HG03439 (cell line): Measurements from ENCODE around the gene ORMDL2.

ENCODE experiments used
- ATAC-seq: cut with Tn5 transposase; IDR thresholded peaks from one replicate; pipeline ENCODE4 v1.9.1; 2021; ENCODE audit warnings: mild to moderate bottlenecking, moderate library complexity; ENCODE audit not compliant: unreplicated experiment

The ORMDL2 gene, protein sequence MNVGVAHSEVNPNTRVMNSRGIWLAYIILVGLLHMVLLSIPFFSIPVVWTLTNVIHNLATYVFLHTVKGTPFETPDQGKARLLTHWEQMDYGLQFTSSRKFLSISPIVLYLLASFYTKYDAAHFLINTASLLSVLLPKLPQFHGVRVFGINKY

DNA sequence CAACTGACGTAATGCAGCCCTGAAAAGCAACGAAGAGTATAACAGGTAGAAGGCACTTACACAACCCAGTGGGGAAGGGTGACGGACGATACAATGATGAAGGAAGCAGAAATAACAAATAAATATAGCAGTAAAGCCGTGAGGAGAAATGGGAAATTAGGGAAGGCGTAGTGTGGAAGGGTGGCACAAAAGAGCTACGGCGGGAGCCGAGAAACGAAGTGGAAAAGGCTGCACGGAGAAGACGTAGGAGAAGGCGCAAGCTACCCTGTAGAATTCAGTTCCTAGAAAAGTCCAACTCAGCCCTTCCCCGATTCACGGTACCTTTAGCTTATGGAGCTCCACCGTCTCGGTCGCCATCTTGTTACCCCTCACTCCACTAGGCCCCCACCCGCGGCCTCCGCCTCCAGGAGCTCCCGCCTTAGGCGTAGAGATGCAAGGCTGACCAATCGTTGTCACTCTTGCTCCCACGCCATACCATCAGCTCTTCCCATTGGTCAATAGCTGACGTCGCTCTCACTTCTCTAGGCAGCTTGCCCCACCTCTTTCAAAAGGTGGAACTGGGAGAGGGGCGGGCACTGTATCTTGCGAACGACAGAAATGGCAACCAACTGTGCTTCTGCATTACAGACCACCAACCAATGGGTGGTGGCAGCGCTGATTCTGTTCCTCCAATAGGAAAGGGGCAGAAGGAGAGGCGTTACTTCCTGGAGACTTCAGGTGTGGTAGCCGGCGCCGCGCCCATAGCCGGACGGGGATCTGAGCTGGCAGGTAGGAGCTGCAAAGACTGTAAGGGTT, at the start of gene ORMDL2, which contains the start of gene SARNP:
Gene ORMDL2 (plus strand): TSS at position 697 of the 795 bp plus-strand sequence. CDS start 959 bp downstream, outside the sequence.
Gene SARNP (minus strand): TSS at position 380 of the 795 bp plus-strand sequence. CDS start 23 bp downstream, at position 357.
- ATAC-seq = peak; percentile 97

DNA sequence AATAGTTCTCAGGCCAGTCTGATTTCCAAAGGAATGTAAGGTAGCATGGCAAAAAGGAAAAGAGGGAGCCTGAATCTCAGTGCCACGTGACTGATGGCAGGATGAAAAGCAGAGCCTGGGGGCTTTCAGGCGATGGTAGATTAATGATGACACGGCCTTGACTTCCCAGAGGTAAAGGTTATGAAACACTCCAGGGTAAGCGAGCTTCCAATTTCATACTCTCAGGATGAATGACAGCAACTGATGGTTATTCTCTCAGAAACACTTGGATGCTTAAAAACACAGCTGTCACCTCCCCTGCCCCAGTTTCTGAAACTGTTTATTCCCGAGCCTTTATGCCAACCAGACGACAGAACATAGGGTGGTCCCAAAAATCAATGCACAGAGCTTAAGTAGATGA, 46.1 kb upstream of the ORMDL2 start:
- no peak for ATAC-seq

DNA sequence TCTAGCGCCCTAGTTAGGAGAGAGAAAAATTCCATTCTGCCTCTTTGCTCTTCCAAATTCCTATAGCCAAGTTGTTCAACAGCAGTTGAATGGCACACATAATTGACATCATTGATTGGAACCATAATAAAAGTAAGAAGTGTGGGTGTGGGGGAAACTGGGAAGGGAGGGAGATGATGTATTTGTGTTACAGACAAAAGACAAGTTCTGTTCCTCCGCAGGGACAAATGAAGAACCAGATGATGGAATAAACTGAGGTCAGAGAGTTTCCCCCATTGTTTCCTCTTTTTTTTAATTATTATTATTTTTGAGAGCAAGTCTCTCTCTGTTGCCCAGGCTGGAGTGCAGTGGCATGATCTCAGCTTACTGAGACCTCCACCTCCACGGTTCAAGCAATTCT, 40.0 kb upstream of the ORMDL2 start:
- ATAC-seq = no peak

DNA sequence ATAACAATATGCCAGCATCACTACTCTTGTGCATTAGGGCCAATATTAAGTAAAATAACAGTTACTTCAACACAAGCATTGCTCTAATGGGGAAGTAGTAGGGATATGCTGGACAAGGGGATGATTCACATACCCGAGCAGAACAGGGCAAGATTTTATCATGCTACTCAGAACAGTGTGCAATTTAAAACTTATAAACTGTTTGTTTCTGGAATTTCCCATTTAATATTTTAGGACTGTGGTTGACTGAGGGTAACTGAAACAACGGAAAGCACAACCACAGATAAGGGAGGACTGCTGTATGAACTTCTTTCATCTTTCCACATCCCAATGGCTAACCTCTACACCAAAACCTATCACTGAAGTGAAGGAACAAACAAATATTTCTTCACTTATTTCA, 37.2 kb upstream of the ORMDL2 start:
- no peak for ATAC-seq

DNA sequence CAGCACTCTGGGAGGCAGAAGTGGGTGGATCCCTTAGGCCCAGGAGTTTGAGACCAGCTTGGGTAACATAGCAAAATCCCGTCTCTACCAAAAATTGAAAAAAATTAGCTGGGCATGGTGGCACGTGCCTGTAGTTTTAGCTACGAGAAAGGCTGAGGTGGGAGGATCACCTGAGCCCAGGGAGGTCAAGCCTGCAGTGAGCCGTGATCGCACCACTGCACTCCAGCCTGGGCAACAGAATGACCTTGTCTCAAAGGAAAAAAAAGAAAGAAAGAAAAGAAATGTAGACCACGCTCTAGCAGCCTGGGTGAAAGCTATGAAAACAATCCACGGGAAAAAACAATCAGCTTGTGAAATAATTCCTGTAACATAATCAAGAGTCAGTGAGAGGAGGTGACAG, 29.3 kb upstream of the ORMDL2 start:
- ATAC-seq = no peak

DNA sequence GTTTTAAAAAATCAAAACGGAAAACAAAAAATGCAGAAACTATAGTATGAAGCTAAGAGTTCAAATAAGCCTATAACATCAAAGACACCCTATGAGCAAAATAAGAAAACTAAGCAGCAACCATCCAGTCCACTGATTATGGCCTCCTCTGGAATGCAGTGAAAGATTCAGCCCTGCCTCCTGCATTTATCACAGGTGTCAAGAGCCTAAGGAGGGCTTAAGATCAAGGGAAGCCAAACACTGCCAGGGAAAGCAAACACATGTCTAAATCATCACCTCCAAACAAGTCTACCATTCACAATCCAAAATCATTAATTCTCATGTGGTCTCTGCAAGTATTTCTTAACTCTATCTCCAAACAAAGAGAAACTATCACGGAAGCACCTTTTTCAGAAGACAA, 28.7 kb upstream of the ORMDL2 start:
- no peak for ATAC-seq

DNA sequence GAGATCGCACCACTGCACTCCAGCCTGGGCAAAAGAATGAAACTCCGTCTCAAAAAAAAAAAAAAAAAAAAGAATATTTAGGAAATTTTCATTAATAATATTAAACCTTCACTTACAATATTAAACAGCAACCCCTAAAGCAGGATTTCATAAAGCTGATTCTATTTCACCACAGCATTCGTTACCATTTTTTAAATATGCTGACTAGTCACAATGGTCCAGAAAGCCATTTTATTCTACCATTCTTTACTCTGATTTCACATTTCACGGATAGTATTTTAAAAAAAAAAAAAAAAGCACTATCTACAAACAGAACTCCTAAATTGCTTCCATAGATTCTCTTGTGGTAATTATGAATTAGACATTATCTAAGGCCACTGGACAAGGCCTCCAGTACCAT, 27.9 kb upstream of the ORMDL2 start:
- no peak for ATAC-seq

DNA sequence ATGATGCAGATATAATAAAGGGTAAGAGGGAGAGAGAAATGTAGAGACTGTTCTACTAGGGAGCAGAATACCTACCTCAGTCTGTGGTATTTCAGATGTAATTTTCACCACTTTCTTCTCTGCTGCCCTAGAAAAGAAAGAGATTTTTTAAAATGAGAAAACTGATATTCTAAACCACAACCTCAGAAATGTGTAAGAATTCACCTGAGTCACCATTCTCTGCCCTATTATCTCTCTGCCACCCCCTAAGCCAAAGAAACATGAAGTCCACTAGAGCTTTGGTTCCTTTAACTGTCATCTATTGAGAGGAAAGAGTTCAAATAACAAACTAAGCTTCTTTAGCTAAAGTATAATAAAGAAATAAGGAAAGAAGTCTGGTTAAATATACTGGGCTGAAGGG, 21.9 kb upstream of the ORMDL2 start:
- no peak for ATAC-seq

DNA sequence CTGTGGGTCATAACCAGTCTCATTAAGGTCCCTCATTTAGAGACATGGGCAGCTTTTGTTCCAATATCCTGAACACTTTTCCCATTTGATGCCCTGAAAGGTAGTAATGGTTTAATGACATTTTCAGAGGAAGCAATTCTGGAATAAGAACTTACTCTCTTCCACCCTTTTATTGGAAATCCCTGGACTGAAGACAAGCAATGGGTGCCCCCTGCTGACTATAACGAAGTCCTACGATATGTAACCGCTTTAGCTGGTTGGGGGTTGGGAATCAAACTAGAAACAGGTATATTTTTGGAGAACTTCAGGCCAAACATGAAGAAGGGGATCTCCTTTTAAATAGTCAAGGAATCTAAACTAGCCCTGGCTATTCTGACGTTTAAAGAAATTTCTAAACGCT, 20.8 kb upstream of the ORMDL2 start:
- no peak for ATAC-seq

DNA sequence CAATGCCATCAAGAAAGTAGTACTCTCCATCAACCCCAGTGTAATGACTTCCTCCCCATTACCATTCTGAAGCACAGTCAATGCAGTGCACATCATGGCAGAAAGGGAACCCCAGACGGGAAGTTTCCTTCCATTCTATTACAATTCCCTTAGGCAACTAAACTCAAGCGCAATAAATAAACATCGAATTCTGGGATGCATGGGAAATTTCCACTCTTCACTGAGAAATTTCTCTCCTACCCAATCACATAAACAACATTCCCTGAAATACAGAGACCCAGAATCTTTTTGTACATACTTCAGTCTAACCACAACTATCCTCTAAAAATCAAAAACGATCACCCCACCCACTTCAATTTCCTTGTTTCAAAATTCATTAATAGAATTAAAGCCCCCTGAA, 20.3 kb upstream of the ORMDL2 start:
- ATAC-seq = no peak

DNA sequence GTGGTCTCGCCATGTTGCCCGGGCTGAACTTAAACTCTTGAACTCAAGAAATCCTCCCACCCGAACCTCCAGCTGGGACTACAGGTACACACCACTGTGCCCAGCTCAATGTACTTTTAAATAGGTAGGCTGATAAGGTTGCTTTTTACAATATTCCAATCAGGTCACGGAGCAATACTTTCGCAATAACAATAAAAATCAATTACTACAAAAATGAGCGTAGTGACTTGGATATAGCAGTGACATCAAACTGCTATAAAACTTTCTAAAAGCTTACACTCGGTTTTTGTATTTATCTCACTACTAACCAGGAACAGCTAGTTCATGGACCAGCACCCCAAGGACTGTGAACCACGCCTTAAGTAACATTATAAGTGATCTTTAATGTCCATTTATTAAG, 10.9 kb upstream of the ORMDL2 start:
- ATAC-seq = no peak

DNA sequence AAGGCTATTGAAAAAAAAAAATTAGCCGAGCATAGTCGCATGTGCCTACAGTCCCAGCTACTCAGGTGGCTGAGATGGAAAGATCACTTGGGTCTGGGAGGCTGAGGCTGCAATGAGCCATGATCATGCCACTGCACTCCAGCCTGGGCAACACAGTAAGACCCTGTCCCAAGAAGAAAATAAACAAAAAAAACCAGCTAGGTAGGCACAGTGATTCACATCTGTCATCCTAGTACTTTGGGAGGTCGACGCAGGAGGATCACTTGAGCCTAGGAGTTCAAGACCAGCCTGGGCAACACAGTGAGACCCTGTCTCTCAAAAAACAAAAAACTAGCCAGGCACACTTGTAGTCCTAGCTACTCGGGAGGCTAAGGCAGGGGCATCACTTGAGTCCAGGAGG, 8.6 kb upstream of the ORMDL2 start:
- no peak for ATAC-seq

DNA sequence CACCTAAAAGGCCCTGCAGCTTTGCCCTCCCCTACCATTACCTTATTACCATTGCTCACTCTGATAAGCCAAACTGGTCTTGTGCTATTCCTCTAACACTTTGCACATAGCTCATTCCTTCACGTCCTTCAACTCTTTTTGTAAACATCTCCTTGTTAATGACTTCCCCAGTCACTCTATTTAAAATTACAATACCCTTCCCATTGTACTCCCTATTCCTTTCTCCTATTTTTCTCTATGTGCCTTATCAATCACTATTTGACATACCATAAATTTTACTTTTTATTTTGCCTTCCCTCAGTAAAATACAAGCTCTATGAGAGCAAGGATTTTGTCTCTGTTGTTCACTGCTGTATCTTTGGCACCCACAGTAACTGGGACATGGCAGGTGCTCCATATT, 5.8 kb upstream of the ORMDL2 start:
- no peak for ATAC-seq

DNA sequence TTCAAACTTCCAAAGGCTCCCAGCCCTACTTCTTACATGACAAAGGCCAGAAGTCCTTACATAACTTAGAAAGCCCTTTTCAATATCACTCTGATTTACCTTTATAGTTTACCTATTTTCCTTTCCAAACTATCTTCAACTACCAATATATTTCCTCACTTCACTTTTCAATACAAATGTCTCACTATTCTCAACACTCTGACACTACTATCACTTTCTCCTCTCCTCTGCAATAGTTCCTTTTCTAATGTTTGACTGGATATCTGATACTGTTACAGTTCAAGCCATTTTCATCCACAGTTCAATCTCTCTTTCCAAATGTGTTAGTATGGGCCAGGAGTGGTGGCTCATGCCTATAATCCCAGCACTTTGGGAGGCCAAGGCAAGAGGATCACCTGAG, 3.6 kb upstream of the ORMDL2 start:
- no peak for ATAC-seq

DNA sequence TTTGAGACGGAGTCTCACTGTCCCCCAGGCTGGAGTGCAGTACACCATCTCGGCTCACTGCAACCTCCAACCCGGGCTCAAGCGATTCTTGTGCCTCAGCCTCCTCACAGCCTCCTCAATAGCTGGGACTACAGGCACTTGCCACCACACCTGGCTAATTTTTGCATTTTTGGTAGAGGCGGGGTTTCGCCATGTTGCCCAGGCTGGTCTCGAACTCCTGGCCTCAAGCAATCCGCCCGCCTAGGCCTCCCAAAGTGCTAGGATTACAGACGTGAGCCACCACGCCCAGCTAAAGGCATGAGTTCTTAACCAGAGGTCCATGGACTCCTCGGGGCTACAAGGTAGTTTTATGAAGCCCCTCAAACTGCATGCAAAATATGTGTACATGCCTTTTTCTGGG, 2.4 kb upstream of the ORMDL2 start:
- no peak for ATAC-seq

DNA sequence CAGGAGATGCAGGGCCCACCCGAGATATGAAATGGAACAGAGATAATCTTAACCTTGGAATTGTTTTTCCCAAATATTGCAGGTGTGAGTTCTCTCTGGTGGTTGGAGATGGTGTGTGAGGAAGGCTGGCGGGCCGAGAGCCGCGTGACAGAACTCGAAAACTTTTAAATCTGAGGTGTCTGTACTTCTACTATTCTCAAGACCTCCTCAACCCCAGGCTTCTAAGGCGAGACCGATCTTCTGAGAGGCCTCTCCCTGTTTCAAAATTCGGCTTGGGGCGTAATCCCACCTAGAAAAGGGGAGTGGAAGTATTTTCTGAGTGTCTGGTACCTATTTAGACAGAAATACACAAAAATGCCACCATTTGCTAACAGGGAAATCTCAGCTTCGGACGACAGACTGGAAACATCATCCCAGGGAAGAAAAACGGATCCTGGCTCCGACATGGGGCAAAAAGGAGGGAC, 928 bp upstream of the ORMDL2 start:
- ATAC-seq = no peak

DNA sequence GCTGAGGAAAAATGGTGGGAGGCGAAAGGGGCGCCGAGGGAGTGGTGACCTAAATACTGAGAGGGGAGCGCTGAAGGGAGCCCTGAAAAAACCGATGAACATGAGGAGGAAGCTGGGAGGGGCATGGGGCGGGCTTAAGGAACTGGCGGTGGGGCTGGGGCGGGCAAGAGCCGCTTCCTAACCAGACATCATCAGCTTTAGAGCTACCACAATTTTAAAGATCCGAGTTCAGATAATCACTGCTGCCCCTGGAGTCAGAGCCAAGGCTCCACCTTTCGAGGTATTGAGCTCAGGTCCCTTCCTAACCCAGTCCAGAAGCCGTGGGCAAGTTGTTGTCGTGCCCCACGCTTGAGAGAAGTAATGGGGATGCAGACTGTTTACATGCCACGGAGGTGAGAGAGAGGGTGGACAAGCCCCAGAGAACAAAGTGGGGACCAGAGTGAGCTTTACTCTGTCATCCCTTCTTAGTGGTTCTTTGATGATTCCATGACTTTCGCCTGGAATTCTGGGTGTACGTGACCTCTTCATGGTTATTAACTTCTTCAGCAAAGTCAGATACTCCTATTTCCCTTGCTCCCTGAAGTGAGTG, 393 bp downstream of the ORMDL2 start:
- peak; percentile 24 for ATAC-seq

DNA sequence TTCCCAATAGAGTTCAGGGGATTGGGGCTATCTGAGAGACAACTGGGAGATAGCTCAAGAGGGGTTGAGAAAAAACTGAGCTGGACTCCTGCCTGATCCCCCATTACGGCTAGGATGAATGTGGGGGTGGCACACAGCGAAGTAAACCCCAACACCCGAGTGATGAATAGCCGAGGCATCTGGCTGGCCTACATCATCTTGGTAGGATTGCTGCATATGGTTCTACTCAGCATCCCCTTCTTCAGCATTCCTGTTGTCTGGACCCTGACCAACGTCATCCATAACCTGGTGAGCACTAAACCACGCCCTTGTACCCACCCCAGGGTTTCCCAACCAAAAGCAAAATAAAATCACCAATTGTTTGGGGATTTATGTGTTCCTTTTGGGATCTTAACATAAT, 1.0 kb downstream of the ORMDL2 start:
- ATAC-seq = no peak

DNA sequence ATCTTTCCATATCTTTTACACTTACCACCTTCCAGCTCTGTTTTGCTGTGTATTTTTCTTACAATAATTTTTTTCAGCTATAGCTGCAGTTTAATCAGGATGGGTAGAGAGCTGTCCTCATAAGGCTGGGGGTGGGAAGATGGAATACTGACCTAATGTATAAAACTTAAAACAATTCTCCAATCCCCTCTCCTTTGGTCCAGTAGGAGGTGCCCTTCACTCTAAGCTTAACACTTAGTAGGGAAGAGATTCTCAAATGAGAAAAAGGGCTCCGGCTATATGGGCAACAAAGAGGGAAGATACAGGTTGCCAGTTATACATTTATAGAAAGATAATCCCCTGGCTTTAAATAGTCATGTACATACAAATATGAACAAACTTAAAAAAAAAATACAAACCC, 2.8 kb downstream of the ORMDL2 start:
- ATAC-seq = no peak

DNA sequence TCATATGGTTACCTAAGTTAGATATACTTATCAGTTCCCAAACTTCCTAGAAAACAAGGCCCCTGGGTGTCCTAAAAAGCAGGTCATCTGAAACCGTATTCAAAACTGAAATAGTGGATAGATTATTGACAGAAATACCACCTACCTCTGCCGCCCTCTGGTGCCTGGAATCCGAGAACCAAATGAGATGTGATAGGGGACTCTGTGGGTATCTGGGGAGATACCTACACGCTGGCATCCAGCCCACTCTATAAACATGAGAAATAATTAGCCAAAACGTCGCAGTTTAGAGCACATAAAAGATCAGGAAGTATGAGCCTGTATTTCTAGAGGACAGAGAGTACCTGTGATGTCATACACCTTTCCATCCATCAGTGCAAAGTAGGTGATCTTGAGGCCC, 4.4 kb downstream of the ORMDL2 start:
- no peak for ATAC-seq

DNA sequence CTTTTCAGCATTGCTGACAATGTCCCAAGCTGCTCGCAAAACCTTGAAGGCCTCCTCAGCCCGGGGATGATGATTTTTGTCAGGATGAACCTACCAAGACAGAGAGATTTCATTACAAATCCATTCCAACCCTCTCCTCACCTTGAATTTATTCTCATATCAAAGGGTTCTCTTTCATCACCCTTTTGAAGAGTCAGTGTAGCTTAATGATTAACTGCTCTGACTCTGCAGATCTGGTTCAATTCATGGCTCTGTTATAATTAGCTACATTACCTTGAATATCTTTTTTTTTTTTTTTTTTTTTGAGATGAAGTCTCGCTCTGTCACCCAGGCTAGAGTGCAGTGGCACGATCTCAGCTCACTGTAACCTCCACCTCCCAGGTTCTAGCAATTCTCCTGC, 5.6 kb downstream of the ORMDL2 start:
- no peak for ATAC-seq

DNA sequence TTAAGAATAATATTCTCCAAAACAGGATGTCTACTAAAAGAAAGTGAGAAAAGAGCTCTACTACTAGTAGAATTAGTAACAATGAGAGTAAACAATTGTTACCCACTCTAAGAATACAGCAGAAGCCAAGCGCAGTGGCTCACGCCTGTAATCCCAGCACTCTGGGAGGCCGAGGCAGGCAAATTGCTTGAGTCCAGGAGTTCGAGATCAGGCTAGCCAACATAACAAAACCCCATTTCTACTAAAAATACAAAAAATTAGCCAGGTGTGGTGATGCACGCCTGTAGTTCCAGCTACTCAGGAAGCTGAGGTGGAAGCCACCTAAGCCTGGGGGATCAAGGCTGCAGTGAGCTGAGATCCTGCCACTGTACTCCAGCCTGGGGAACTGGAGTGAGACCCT, 6.9 kb downstream of the ORMDL2 start:
- no peak for ATAC-seq
